ENCODE results near the gene MAP3K7. TPM values are rescaled to one million over a fixed set of nuclear protein-coding genes. Genes with fewer than 3 reads are reported as not detected.

Gene MAP3K7
- total RNA-seq, 1 experiment from 2014 or later, result 26.6 TPM

- no peak for DNase-seq (ENCODE audit: low read depth, low spot score)
- intact Hi-C loops (cut with micrococcal nuclease), result no loop called here
- Histone ChIP-seq H3K27ac (ENCODE audit: low read depth, low read length) (no peak overlapping the region), H3K36me3 (ENCODE audit: control insufficient read depth in 1 of 2, insufficient read depth in 2 of 2, low read length in 2 of 2) (no peaks in the 10 kb centered on the region), H3K27me3 (ENCODE audit: insufficient read depth, low read length) (no peaks in the 10 kb centered on the region), H3K4me1 (ENCODE audit: control insufficient read depth in 1 of 2, insufficient read depth in 2 of 2, low read length in 2 of 2) (peaks cover 0 to 10% of the 10 kb centered on the region in 2 experiments; a peak in 2 of 4 replicates), H3K9me2 (ENCODE audit: insufficient read depth) (0 out of 2 replicates have a peak, but pooled peaks cover under 1% of the 10 kb centered on the region), H3K9me3 (ENCODE audit: control insufficient read depth in 1 of 2, insufficient read depth in 1 of 2, low read depth in 1 of 2, low read length in 2 of 2) (no peaks in the 10 kb centered on the region), H3K9ac (ENCODE audit: low read length) (no peak overlapping the region), H2AFZ (ENCODE audit: low read depth, low read length, poor library complexity, severe bottlenecking) (no peak overlapping the region), H3K79me2 (ENCODE audit: insufficient read depth, low read length) (no peaks in the 10 kb centered on the region), H3K4me2 (ENCODE audit: low read length) (no peak overlapping the region), H3K4me3 (replicated peaks in 1 of 2; ENCODE audit: low read depth in 1 of 2, low read length in 2 of 2) (no peak overlapping the region), H4K20me1 (ENCODE audit: insufficient read depth) (no peaks in the 10 kb centered on the region)
- ChIA-PET POLR2A (no interaction called here), CTCF (no interaction called here), RAD21 (ENCODE audit: low non-redundant PET in 1 of 2, low total read pairs in 2 of 2, uncharacterized antibody in 2 of 2, unreplicated experiment in 2 of 2) (no interaction called here)
- BruUV-seq (replicated peaks), result no TSS peak
- ATAC-seq, result no peak
- TF ChIP-seq, protein P1, sequence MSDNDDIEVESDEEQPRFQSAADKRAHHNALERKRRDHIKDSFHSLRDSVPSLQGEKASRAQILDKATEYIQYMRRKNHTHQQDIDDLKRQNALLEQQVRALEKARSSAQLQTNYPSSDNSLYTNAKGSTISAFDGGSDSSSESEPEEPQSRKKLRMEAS (IDR thresholded peaks at IDR 0.05), result no peak
- TF ChIP-seq FOSL1 (IDR thresholded peaks at IDR 0.05; ENCODE audit: low read depth), result no peak
- no peak for TF ChIP-seq CBX3 (IDR thresholded peaks at IDR 0.05; ENCODE audit: low read depth)
- TF ChIP-seq SP1 (IDR thresholded peaks at IDR 0.05; ENCODE audit: low read depth), result no peak
- no peak for TF ChIP-seq EZH2 (IDR thresholded peaks at IDR 0.05)
- no peak for TF ChIP-seq YY1 (IDR thresholded peaks at IDR 0.05; ENCODE audit: extremely low read depth, insufficient replicate concordance, low read depth, low read length)
- TF ChIP-seq, protein P2, sequence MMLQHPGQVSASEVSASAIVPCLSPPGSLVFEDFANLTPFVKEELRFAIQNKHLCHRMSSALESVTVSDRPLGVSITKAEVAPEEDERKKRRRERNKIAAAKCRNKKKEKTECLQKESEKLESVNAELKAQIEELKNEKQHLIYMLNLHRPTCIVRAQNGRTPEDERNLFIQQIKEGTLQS (IDR thresholded peaks at IDR 0.05), result no peak
- TF ChIP-seq, protein P3, sequence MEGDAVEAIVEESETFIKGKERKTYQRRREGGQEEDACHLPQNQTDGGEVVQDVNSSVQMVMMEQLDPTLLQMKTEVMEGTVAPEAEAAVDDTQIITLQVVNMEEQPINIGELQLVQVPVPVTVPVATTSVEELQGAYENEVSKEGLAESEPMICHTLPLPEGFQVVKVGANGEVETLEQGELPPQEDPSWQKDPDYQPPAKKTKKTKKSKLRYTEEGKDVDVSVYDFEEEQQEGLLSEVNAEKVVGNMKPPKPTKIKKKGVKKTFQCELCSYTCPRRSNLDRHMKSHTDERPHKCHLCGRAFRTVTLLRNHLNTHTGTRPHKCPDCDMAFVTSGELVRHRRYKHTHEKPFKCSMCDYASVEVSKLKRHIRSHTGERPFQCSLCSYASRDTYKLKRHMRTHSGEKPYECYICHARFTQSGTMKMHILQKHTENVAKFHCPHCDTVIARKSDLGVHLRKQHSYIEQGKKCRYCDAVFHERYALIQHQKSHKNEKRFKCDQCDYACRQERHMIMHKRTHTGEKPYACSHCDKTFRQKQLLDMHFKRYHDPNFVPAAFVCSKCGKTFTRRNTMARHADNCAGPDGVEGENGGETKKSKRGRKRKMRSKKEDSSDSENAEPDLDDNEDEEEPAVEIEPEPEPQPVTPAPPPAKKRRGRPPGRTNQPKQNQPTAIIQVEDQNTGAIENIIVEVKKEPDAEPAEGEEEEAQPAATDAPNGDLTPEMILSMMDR (IDR thresholded peaks at IDR 0.05 in 2 of 3, conservative IDR thresholded peaks at IDR 0.05 in 1 of 3; ENCODE audit: borderline replicate concordance in 1 of 3, insufficient read depth in 1 of 3, low read depth in 2 of 3, low read length in 2 of 3), result no peak
- no peak for TF ChIP-seq CEBPB (IDR thresholded peaks at IDR 0.05; ENCODE audit: low read depth)
- TF ChIP-seq REST (IDR thresholded peaks at IDR 0.05; ENCODE audit: low read depth), result no peak
- no peak for TF ChIP-seq EGR1 (IDR thresholded peaks at IDR 0.05; ENCODE audit: low read depth)
- TF ChIP-seq JUND (IDR thresholded peaks at IDR 0.05), result no peak
- TF ChIP-seq RAD21 (IDR thresholded peaks at IDR 0.05; ENCODE audit: low read depth), result no peak
Observed at GRCh38 chr6:90483116-90483839, 103.6 kb downstream of the MAP3K7 start.

Data from HCT116 (cell line).